ENCODE data around the gene BAIAP2L1.
A peak's percentile ranks its signal among the peaks of the same experiment; 100 is the strongest.

BAIAP2L1 gene

DNA sequence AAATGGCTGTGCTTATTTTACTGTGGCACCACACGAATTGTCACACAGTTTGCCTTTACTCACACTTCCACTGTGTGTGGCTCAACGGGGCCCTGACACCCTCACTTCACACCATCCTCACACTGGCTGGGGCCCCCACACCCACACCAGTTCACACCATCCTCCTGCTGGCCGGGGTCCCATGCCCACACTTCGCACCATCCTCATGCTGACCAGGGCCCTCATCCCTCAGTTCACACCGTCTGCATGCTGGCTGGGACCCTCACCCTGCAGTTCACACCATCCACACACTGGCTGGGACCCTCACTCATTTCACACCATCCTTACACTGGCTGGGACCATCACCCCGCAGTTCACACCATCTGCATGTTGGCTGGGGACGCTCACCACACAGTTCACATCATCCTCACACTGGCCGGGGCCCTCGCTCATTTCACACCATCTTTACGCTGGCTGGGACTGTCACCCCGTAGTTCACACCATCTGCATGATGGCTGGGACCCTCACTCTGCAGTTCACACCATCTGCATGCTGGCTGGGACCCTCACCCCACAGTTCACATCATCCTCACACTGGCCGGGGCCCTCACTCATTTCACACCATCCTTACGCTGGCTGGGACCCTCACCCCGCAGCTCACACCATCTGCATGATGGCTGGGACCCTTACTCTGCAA is 83.4 kb downstream of the BAIAP2L1 start:
- no peak for DNase-seq

DNA sequence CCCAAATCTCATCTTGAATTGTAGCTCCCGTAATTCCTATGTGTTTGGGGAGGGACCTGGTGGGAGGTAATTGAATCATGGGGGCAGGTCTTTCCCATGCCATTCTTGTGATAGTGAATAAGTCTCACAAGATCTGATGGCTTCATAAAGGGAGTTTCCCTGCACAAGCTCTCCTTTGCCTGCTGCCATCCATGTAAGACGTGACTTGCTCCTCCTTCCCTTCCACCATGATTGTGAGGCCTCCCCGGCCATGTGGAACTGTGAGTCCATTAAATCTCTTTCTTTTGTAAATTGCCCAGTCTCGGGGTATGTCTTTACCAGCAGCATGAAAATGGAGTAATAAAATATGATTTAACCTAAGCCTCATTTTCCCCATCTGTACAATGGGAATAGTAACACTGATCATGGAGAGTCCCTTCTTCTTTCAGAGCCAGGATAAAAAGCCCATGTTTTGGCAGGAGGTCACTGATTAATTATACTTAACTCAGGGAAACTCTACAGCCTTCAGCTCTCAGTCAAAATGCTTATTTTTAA is 84.8 kb downstream of the BAIAP2L1 start:
- DNase-seq, result peak in 1 of 2 donors; percentile 6

DNA sequence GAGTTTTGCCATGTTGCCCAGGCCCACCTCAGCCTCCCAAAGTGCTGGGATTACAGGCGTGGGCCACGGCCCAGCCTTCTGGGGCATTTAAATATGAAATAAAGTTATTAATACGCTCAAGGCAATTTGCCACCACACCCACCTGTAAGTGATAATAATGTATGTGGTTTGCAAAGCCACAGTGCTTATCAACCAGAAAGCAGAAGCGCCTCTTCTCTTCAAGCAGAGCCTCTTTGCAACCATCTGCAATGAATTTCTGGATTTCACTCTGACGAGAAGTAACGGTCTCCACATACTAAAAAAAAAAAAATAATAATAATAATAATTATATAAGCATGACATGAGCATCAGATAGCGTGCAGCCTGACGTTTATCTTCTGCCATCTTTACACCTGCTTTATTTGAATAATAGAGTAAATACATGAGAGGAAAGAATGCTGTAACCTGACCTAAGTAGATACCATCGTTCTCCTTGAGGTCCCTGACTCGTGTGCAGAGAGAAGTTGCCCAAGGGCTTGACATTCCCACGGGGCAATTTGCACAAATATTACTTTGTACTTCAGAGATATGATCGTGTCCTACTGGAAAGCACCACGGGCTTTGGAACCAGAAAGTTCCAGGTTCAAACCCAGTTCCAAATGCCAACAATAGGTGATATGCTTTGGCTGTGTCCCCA is 85.4 kb downstream of the BAIAP2L1 start:
- no peak for DNase-seq

DNA sequence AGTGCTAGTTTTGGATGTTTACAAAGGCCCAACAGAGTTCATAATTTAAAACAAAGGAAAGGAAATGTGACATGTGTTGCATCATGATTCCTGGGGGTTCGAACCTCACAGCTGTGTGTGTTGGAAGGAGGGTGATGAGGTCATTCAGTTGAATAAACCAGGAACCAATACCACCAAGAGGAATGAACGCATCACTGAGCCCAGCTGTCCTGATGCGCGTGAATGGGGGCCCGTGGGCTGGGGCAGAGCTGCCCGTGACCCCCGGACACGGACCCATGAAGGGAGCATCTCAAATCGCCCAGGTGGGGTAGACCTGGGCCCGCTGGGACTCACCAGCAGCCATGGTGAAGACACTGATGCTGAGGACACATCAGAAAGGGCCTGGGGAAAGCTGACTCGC is 86.4 kb downstream of the BAIAP2L1 start:
- no peak for DNase-seq

DNA sequence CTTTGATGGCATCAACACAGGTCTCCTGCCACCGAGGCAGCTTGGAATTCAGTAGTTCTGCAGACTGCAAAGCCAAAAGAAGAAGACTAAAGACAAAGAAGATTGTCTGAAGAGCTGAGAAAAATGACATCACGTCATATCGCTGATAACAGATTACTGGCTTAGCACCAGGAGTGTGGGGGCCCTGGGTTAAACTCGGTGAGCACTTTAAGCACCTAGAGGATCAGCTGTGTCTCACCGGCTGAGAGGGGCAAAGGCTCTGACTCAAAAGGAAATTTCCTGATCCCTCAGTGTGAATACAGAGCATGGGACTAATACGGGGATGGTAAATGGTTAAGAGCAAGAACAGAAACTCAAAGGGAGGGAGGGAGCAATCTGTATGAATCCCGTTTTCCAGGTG is 88.7 kb downstream of the BAIAP2L1 start:
- no peak for DNase-seq

DNA sequence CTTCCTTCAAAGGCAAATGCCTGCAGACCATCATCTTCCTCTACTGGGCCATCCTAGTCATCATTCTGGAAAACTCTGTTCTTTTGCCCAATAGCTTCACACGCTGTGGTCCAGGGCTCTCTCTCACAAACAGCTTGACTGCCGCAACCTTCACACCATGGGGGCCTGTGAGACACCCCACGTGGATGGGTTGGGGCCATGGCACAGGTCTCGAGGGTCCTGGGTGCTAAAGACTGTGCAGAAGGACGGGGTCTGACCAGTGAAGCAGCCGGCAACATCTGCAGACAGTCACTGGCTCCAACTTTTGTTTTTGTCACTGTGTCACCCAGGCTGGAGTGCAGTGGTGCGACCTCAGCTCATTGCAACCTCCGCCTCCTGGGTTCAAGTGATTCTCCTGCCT is 91.3 kb downstream of the BAIAP2L1 start:
- no peak for DNase-seq

DNA sequence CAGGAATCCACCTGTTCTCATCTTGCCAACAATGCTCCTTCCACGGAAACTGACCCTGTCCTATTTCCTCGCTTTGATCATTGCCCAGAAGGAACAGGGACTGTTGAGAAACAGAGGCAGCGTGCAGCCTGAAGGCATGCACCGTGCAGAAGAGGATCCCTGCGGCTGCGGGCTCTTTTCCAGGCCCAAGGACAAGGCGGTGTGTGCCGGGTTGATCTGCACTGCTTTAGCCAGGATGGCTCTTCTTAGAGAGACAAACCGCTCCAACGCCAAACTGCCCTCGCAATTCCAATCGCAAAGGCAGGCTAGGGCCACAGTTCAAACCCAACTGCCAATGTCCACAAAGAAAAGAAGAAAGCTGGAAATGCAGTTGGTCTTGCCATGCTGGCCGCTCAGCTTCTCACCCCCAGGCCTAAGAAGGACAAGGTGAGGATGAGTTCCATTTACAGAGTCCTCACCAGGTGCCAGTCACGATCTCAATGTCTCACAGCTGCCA is 92.9 kb downstream of the BAIAP2L1 start:
- no peak for DNase-seq

DNA sequence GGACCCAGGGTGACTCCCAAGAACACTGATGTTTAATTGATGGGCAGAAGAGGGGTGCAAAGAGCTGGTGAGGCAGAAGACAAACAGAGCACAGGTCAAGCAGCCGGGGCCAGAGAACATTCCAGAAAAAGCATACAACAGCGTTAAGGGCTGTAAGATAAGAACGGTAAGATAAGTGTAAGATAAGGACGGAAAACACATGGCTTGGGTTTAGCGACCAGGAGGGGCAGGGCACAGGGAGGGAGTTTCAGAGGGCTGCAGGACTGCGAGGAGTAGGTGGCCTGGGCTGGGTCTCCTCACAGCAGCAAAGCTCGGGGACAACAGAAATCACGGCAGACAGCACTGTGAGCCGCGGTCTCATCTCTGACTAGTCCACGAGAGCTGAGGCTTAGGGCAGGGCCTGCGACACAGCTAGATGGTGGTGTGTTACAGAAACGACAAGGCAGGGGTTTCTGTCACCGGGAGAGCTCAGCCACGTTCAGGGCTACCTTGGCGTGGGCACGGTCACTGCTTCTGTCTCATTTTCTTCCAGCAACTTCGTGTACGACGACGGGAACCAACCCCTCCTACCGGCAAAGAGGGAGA is 94.8 kb downstream of the BAIAP2L1 start:
- DNase-seq, result no peak

DNA sequence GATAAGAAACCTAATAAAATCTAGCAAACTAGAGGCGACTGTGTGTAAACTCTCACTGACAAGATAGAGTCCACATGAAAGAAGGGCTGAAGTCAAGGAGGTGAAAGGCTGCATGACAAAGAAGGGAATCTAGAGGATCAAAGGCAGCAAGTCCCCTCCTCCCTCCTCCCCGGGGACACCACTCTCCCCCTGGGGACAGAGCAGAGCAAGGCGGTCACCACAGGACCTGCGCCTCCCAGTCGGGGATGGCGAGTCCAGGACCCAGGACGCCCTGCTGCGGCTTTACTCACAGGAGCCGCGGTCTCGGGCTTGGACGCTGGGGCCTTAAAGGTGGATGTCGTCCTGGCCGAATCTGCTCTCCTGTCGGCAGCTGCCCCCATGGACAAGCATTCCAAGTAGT is 97.0 kb downstream of the BAIAP2L1 start:
- DNase-seq, result no peak

DNA sequence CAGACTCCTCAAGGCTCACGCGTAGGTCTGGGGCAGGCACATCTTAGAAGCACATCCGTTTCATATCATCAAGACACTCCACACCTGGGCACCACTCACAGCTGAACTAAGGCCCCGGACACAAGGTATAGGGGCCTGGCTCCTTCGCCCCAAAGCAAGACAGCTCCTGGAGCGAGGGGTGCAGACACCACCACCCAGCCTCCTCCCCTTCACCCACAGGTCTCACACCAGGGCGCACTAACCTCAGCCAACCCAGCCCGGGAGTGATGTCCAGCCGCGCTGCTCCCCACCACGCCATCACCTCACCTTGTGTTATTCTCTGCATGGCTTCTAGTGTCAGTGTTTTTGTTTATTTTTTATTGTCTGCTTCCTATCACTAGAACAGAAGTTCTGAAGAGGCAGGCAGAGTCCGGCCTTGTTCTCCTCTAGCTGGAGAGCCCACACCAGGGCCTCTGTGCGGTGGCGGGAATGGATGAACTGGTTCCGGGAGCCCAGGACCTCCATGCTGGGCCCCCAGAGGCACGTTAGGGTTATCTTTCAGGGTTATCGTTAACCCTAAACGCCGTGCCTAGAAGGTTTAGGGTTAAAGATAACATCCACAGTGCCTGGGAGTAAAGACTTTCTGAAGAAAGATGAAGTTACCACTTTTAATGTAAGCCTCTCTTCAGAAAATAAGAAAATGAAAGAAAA is 97.6 kb downstream of the BAIAP2L1 start:
- DNase-seq, result no peak

DNA sequence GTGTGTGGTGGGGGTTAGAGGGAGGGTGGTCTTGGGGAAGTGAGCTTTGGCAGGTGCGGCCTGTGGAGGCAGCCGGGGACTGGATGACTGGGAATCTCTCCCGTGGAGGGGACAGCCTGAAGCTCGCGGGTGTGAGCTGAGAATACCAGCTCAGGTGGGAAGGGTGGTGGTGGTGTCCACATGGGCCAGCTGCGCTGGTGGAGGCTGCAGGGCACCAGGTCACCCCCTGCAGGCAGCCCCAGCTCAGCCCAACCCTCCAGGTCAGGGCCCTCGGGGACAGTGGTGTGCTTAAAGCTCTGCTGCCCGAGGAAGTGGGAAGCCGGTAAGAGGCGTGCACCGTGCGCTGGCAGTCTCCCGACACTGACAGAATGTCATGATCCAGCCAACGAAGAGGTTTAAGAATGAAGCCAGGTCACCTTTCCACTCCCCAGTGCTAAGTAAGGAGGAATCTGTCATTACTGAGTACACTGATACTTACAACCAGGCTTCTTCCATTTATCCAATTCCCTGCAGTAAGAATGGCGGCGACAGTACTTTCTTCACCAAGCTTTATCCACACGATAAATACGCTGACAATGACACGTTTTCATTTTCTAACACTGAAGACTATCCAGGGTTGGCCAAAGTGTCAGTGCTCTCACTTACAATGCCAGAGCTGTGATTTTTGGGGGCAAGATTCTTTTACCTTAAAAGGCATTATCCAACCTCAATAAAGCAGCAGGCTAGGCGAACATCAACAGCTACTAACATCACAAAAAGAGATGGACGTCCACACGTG is 99.0 kb downstream of the BAIAP2L1 start:
- no peak for DNase-seq

DNA sequence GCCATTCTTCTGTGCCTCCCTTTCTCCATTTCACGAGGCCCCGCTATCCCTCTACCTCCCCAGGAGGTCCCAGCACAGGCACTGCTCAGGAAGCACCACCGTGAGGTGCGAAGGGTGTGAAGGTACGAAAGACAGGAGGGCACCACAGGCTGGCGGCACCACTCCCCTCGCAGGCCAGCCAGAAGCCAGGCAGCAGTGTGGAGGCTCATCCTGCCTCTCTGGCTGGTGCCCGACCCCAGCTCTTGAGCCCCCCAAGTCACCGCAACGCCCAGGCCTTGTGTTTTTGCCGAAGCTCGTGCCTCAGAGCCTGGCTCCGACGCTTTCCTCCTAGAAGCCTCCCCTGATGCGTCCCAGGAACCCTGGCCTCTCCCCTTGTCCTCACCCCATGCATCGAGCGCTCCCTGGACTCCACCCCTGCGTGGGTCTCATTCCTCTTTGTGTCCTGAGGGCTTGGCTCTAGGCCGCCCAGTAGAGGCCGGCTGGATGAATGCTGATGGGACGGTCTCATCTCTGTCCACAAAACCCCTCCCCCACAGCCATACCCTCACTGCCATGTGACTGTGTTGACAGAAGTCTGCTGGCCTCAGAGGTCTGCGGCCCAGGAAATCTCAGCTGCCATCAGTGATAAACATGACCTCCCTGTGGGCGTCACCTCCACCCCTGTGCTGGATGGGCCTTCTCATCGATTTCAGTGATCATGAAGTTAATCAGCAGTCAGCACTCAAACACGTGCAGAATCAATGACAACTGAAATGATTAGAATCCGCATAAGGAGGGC is 100.1 kb downstream of the BAIAP2L1 start:
- no peak for DNase-seq

DNA sequence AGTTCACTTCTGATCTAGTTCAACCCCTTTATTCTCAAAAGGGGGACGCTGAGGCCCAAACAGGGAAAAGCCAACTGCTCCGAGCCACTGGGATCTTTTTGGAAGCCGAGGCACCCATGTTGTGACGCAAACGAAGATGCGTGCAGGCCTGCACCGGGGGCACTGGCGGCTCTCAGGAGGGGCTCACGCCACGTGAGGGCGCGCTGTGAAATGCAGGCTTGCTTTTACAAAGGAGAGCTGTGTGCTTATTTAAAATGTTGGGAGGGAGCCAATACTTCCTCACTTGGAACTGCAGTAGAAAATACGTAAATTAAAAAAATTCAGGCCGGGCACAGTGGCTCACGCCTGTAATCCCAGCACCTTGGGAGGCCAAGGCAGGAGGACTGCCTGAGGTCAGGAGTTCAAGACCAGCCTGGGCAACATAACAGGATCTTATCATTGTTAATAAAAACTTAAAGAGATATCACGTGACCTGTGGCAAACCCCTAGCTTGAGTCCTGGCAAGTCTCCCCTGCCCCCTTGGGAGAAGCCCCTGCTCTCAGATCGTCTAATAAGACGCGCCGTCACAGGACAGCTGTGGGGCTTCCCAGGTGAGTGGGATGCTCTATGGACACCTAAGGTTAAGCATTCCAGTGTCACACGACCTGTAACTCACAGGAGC is 103.1 kb downstream of the BAIAP2L1 start:
- DNase-seq, result no peak

DNA sequence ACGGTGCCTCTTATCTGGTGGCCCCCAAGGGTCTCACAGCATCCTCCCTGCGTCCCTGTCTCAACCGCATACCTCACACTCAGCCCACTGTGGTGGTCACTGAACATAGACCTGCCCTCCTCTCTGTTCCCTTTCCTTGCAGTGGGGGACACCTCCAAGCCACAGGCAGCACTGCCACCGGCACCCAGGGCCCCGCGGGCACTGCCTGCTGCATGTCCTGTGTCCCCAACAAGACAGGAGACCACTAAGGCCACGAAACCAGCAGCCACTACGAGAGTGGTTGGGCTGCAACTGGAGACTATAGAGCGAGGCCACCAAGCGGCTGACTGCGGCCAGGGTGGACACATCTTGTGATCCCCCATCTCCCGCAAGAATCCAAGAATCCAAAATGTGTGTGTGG is 104.1 kb downstream of the BAIAP2L1 start:
- no peak for DNase-seq

DNA sequence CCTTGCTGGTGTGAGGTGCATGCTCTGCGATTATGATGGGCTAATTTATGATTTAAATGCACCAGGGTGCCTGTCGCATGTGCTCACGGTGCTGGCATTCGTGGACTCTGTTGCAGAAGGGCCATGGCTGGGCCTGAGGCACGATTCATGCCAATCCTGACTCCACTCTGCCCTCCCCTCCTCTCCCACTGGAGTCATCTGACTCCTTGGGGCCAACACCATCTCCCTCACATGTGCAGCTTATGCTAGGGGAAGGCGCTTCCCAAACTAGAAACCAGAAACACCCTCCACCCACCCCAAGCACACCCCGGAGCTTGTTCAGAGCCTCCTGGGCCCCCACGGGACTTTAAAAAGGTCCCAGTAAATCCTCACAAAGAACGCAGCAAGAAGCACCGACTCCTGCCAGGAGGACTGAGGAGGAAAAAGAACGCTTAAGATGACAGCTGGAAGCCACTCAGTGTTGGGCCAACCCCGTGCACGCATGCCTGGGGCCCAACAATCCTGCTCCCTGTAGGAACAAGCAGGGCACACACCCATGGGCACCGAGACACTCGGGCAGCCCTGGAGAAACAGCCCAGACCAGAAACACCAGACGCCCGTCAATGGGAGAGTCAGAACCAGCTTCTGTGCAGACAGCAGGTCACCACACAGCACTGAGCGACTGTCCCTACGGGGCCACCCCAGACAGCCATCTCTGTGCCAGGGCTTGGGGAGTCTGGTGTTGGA is 105.3 kb downstream of the BAIAP2L1 start:
- DNase-seq, result no peak

DNA sequence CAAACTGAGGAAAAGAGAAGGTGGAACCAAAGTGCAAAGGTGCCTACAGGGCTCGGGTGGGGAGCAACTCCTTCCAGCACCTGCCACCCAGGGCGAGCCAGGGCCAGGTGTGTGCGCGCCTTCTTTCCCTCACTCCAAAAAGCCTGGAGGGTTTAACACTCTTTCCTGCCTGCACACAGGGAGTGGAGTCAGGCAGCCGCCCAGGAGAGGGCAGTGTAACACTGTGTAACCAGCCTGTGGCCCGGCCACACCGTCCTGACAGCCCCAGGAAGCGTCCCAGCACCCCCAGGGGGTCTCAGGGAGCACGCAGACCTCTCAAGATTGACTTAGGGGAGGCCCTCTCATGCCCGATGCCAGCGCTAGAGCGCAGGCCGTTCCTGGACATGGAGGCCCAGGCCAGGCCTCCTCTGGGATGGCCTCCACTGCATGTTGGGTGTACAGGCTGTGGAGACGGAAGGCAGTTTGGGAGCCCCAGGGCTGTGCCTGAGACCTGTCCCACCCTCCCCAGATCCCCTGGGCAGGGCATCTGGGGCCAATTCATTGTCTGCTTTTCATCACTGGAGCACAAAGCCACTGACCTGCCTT is 106.0 kb downstream of the BAIAP2L1 start:
- no peak for DNase-seq

DNA sequence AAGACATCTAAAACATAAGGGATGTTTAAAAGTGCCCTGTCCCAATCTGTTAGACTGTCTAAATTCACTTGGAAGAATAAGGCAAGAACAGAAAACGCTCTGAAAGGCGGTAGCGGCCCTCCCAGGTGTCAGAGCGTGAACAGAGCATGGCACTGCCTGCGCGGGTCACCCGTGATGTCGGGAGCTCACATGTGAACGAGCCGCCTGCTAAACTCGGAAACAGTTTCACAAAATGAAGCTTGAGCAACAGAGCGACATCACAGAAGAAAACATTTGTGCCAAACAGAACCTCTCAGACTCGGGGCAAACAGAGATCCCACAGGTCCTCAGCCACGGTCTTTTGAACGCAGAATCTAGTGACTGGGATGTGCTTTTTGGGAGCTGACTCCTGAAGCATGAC is 106.6 kb downstream of the BAIAP2L1 start:
- DNase-seq, result no peak

DNA sequence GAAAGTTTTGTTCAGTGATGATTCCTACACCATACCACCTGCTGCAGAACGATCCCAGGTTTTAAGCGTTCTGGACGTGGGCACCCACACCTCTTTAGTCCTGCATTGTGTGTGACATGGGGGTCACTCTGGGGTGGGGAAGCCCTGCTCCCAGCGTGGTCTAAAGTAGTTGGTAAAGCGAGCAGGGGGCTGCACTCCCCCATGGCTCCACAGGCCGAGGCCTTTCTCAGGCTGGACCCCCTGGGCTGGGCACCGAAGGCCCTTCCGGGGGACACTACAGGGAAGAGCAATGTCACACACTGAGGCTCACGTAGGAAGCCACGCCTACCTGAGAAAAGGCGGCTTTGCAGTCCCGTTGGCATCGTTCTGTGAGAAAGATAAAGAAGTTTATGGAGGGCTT is 107.1 kb downstream of the BAIAP2L1 start:
- DNase-seq, result no peak

DNA sequence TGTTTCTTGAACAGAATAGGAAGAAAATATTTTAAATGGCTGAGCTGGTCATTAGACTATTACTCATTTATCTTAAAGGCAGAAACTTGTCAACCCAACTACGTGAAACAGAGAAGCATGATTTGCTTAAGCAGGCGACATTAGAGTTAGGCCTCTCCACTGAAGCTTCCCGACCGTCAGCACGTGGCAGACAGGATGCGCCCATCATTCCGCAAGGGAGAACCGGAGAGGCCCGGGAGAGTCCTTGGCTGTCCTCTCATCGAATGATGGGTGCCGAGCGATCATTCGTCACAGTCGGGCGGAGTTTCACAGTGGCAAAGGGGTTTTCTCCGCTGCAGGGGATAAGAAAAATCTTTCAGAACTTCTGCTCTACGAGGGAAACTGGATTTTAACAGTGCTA is 107.6 kb downstream of the BAIAP2L1 start:
- DNase-seq, result no peak

DNA sequence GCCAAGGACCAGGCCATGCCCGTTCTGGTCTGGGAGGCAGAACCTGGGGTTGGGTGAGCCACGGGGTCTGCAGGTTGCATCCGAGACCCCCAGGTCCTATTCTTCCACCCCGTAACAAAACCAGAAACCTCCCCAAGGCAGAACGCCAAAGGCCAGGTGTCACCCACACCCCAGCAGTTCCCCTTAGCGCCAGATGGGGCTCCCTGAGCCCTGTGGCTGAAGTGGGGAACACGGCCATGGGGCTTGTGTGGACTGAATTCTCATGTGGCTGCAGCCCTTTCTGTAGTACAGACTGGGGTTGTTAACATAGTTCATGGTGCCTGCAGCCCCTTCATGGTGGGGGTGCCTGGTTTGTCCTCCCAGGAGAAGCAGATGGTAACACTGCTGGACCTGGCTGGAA is 109.2 kb downstream of the BAIAP2L1 start:
- no peak for DNase-seq
